Iris pigment epithelial cell (primary cell): ENCODE results near the gene KIAA1191.
"Not testable (repeated sequence)": the region's sequence is repeated elsewhere in the genome, so short reads cannot be mapped to it uniquely, and the experiment has no call there.

Source experiments
- DNase-seq: peaks from one replicate; pipeline ENCODE4 v3.0.0-alpha.2; 2011; ENCODE audit warnings: low read depth

KIAA1191 gene

GRCh38 chr5:176361437-176362232, at the start of gene KIAA1191:
TSS of gene KIAA1191 (minus strand) at chr5:176361764. CDS start at chr5:176359508, 2,256 bp downstream.
- DNase-seq, result peak; percentile 92

DNA sequence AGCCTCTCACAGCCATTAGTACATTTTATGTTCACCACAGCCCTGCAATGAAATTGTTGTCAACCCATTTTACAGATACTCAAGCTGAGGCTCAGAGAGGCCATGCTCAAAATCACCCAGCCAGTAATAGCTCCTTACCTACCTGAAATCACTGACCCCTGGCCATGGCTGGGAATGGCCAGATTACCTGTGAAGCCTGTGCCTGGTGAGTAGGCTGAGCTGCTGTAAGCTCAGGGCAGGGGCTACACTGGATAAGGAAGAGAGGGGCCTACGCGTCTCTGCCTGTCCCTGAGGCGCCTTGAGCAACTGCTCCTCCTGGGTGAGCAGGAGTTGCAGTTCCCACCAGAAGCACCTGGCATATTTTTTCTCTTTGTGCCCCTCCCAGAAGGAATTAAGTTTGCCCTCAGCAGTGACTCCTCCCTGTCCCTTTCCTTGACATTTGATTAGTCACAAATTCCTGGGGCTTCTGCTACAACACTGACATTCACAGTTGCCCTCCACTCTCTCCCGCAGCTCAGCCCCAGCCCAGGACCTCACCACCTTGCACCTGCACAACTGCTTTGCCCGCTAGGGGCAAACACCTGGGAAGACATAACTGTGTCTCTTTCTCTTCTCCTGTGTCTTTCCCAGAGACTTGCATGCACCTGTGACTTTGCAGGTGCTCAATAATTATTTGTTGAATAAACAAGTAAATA, 49.1 kb upstream of the KIAA1191 start:
- no peak for DNase-seq

DNA sequence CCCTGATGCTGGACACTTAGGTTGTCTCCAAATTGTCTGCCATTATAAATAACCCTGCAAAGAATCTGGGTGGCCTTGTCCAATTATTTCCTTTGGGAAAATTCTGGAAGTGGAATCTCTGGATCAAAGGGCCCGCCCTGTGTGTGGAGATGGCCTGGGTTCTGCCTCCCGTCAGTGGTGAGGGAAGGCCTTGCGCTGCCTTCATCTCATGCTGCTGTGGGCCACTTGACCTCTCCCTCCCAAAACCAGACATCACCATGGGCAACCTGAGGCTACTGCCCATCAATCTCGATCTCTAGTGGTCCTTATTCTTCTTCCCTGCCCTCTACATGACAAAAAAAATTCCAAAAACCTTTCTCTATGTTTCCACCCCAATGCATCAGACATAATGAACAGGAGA, 48.2 kb upstream of the KIAA1191 start:
- no peak for DNase-seq

GRCh38 chr5:176408590-176408989, 47.0 kb upstream of the KIAA1191 start:
- DNase-seq, result no peak

DNA sequence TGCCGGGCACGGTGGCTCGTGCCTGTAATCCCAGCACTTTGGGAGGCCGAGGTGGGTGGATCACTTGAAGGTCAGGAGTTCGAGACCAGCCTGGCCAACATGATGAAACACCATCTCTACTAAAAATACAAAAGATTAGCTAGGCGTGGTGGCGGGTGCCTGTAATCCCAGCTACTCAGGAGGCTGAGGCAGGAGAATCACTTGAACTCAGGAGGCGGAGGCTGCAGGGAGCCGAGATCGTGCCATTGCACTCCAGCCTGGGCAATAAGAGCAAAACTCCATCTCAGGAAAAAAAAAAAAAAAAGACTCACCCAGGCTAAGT, 46.6 kb upstream of the KIAA1191 start:
- not testable (repeated sequence) for DNase-seq

DNA sequence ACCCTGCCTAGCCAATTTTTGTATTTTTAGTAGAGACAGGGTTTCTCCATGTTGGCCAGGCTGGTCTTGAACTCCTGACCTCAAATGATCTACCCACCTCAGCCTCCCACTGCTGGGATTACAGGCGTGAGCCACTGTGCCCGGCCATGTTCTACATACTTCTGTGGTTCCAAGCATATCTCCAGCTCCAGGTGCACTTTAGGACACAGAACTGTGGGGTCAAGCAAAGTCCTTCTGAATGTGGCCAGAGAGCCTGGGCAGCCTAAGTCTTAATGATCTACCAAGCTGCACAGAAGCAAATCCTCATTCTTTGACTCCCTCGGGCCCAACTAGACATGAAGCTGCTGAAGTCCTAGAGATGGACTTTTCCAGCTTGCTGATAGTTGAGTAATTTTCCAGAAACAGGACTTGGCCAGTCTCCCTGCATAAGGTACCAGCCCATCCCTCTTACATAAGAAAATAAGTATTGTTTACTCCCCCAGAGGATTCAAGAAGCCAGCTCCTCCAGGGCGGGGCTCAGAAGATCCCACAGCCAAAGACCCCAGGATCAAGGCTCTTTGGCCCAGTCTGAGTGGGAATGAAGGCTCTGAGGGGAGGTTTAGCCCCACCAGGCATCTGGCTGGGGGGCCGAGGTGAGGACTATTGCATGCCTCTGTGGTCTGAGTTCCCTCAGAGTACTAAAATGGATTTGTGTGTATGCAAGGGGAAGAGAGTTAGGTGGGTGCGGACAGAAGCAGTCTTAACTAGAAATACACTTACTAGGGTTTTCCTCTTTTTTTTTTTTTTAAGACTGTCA, 46.1 kb upstream of the KIAA1191 start:
- DNase-seq, result no peak

GRCh38 chr5:176406436-176407052, 45.0 kb upstream of the KIAA1191 start:
- DNase-seq, result no peak

- no peak for DNase-seq
Measured at GRCh38 chr5:176405656-176406435, 44.3 kb upstream of the KIAA1191 start.

DNA sequence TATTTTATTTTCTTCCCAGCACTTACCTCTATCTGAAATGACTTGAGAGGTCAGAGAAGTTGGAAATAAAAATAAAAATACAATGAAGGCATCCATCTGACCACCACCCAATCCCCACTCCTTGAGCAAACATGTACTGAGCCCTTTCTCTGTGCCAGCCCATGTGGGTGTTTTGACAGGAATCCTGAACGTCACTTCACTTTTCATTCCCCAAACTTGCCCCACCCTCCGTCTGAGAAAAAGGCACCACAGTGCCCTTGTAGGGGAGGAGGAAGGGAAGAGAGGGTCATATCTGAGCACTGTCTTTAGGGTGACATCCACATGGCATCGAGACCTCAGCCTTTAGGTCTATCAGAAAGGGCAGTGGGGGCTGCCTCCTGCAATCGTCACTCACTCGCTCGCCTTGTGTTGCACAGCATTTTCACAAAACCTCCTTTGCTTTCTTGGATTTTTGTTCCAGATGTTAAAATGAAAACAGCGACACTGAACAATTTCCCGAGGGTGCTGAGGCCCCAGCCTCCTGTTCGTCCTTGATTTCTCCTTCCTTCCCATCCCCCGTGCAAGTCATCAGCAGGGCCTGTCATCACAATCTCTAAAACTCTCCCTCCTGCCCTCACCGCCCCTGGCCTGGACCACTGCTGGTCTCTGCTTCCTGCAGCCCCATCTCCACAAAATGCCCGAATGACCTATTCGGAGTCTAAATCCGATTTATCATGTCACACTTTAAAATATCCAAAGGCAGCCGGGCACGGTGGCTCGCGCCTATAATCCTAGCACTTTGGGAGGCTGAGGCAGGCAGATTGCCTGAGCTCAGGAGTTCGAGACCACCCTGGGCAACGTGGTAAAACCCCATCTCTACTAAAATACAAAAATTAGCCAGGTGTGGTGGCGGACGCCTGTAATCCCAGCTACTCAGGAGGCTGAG, 40.0 kb upstream of the KIAA1191 start:
- no peak for DNase-seq

- DNase-seq, result no peak
Measured at GRCh38 chr5:176400382-176401156, 39.0 kb upstream of the KIAA1191 start.

DNA sequence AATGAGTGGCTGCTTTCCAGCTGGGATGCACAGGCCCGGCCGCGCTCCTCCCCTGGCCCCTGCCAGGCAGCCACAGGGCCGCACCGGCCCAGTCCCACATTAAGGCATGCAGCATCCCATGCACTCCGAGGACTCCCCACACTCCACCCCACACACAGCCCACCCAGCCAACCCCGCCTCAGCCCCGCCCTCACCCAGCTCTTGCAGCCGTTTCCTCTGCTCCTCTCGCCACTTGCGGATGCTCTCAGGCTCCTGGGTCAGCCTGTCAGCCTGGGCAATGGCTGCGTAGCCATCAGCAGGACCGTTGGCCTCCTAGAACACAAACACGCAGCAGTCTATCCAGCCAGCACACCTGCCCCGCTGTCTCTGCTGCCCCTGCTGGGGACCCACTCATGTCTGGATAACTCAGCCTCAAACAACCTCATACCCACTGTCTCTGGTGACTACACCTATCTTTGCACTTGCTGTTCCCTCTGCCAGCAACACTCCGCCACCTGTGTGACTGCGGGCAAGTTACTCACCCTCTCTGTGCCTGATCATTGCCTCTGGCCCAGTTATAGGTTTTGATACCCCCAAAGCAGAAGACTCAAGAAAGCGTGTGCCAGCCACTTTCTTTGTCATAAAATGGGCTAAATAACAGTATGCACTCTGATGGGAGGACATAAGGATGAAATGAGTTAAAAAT, 36.3 kb upstream of the KIAA1191 start:
- DNase-seq, result no peak

- peak; percentile 35 for DNase-seq
Measured at GRCh38 chr5:176396330-176396729, 34.8 kb upstream of the KIAA1191 start.

- DNase-seq, result no peak
Measured at GRCh38 chr5:176394881-176395675, 33.5 kb upstream of the KIAA1191 start.

GRCh38 chr5:176394096-176394495, 32.5 kb upstream of the KIAA1191 start:
- no peak for DNase-seq

DNA sequence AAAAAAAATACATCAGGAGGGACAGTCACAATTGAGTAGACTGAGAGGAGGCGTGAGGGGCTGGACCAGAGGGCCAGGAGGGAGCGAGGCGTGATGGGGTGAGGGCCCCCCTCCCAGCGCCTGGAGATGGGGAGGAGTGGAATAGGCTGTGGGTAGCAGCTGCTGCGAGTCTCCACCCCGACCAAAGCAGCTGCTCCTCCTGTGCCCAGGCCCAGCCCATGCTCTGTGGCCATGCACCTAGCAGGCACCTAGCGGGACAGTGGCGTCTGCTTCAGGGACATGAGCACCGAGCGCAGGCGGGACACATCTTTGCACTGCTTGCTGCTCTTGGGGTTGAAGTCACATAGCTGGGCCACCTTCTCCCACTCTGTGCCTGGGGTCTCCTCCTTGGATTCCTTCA, 31.0 kb upstream of the KIAA1191 start:
- DNase-seq, result no peak

GRCh38 chr5:176391999-176392398, 30.4 kb upstream of the KIAA1191 start:
- no peak for DNase-seq

GRCh38 chr5:176391479-176391878, 29.9 kb upstream of the KIAA1191 start:
- no peak for DNase-seq
